WERI-Rb-1 (cell line): ENCODE results near the gene LCE1E.

Experiments used
- DNase-seq: peaks from one replicate; pipeline ENCODE4 v3.0.0-alpha.2; 2020
- H3K27ac ChIP-seq: fragments of 250-450 bp; sonication (Bioruptor Pico); 2 replicates; pipeline ENCODE4 v1.5.1; 2020; ENCODE audit warnings: mild to moderate bottlenecking, moderate library complexity
- H3K27me3 ChIP-seq: fragments of 250-450 bp; sonication (Bioruptor Pico); 2 replicates; pipeline ENCODE4 v1.5.1; 2021; ENCODE audit warnings: mild to moderate bottlenecking, low read depth, moderate library complexity; ENCODE audit not compliant: insufficient read depth, severe bottlenecking
- H3K36me3 ChIP-seq: fragments of 250-450 bp; sonication (Bioruptor Pico); 2 replicates; pipeline ENCODE4 v1.5.1; 2020; ENCODE audit warnings: mild to moderate bottlenecking, moderate library complexity
- H3K4me3 ChIP-seq: 2 replicates; pipeline ENCODE4 v1.5.1; 2011; ENCODE audit warnings: low read depth, mild to moderate bottlenecking, control low read depth, low read length
- H3K9me3 ChIP-seq: fragments of 250-450 bp; sonication (Bioruptor Pico); 2 replicates; pipeline ENCODE4 v1.5.1; 2021; ENCODE audit warnings: mild to moderate bottlenecking, moderate library complexity; ENCODE audit not compliant: severe bottlenecking
- TF ChIP-seq, protein P1 (sequence below): IDR thresholded peaks from 2 replicates; pipeline ENCODE4 v1.5.1; 2011; ENCODE audit warnings: low read depth, mild to moderate bottlenecking, control low read depth, inconsistent platforms, low read length

LCE1E gene

DNA sequence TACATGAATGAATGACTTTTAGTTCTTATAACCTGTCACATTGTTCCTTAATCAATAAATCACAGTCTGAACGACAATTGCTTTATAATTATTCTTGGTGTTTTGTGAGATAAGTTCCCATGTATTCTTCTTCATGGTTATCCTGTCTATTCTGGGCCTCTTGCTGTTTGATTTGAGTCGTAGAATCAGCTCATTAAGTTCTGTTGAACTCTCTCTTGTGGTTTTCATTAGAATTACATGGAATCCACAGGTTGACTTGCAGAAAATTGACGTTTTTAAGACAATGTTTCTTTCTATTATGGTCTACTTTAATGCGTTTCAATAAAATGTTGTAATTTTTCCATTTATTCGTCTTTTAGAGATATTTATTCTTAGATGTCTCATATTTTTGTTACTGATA lies 37.2 kb downstream of the LCE1E start:
- Histone ChIP-seq H3K36me3 (no peaks in the 10 kb centered on the region), H3K4me3 (no peak overlapping the region), H3K27me3 (peaks cover 83% of the 10 kb centered on the region), H3K27ac (no peak overlapping the region), H3K9me3 (no peaks in the 10 kb centered on the region)
- TF ChIP-seq, protein P1, sequence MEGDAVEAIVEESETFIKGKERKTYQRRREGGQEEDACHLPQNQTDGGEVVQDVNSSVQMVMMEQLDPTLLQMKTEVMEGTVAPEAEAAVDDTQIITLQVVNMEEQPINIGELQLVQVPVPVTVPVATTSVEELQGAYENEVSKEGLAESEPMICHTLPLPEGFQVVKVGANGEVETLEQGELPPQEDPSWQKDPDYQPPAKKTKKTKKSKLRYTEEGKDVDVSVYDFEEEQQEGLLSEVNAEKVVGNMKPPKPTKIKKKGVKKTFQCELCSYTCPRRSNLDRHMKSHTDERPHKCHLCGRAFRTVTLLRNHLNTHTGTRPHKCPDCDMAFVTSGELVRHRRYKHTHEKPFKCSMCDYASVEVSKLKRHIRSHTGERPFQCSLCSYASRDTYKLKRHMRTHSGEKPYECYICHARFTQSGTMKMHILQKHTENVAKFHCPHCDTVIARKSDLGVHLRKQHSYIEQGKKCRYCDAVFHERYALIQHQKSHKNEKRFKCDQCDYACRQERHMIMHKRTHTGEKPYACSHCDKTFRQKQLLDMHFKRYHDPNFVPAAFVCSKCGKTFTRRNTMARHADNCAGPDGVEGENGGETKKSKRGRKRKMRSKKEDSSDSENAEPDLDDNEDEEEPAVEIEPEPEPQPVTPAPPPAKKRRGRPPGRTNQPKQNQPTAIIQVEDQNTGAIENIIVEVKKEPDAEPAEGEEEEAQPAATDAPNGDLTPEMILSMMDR, result no peak
- no peak for DNase-seq

DNA sequence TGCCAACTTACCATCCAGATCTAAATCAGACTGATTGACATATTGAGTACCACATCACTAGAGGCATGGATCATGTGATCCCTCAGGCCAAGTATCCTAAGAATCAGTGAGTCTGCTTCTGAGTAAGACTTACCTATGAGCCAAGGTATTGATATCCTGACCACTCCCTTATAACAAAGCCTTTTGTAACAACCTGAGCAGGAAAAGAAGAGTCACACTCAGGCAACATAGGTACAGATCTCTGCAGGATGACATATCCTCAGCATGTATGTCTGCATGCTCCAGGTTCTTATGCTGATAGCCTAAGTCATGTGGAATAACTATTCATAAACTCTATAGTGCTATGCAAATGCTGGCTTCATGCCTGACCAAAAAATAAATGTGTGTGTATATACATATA lies 38.9 kb downstream of the LCE1E start:
- H3K9me3 ChIP-seq, result no peaks in the 10 kb centered on the region
- H3K27ac ChIP-seq, result no peak overlapping the region
- H3K27me3 ChIP-seq, result peaks cover 83% of the 10 kb centered on the region
- H3K36me3 ChIP-seq, result no peaks in the 10 kb centered on the region
- TF ChIP-seq, protein P1, result no peak
- no peak for DNase-seq
- H3K4me3 ChIP-seq, result no peak overlapping the region

DNA sequence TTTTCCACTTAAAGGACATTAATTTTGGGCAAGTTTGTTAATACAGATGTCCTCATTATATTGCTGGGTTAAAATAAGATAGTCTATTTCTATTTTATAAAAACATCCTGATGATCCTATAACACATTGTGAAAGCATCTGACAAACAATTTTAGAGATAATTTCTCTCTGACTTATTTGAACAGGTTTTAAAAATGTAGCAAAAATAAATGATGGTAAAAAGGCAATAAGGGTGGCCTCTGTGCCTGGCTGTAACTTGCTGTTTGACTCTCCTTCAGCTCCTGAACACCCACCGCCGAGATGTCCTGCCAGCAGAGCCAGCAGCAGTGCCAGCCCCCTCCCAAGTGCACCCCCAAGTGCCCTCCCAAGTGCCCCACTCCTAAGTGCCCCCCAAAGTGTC lies 41.1 kb downstream of the LCE1E start, which contains the start of gene LCE1A:
Gene LCE1A (plus strand): TSS at position 301 of the 400 bp plus-strand sequence. CDS start 0 bp downstream, at position 301.
- TF ChIP-seq, protein P1, result no peak
- H3K4me3 ChIP-seq, result no peak within 1 kb of the TSS
- no peak for DNase-seq
- H3K36me3 ChIP-seq, result no peaks in the 10 kb centered on the region
- H3K9me3 ChIP-seq, result peaks cover 7% of the 10 kb centered on the region
- H3K27me3 ChIP-seq, result peaks cover 99% of the 10 kb centered on the region
- H3K27ac ChIP-seq, result no peak within 1 kb of the TSS

DNA sequence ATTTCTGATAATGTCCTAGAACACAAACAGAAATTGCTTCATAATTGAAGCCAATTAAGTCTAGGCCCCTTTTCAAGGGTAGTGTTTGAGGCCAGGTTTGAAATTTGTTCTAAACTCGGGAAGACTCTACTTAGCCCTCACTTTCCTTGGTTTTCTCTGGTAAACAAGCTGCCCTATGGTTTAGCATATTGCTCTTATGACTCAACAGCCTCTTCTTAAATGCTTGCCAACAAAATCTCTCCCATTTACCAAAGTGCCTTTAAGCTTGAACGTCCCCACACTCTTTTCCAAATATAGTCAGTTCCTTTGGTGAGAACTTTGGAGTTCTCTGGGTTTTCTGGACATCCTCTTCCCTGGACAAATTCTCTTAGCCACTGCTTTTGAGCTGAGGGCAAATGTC lies 50.8 kb downstream of the LCE1E start:
- H3K9me3 ChIP-seq, result peaks cover 21% of the 10 kb centered on the region
- no peak overlapping the region for H3K27ac ChIP-seq
- peaks cover 85% of the 10 kb centered on the region for H3K27me3 ChIP-seq
- H3K36me3 ChIP-seq, result no peaks in the 10 kb centered on the region
- H3K4me3 ChIP-seq, result no peak overlapping the region
- no peak for DNase-seq
- TF ChIP-seq, protein P1, result no peak
